Osteocyte (in vitro differentiated cells): Measurements from ENCODE around the gene ATAD5. TPM values are rescaled to one million over a fixed set of nuclear protein-coding genes. Genes with fewer than 3 reads are reported as not detected.

Experiments
- DNase-seq: peaks from one replicate; pipeline ENCODE4 v3.0.0; 2021; ENCODE audit warnings: mixed read lengths; ENCODE audit not compliant: unreplicated experiment; ENCODE audit errors: extremely low spot score
- H3K27ac Mint-ChIP-seq: one replicate; pipeline ENCODE4 v1.8.0; 2021; ENCODE audit warnings: mild to moderate bottlenecking, mixed read lengths; ENCODE audit not compliant: unreplicated experiment
- H3K27me3 Mint-ChIP-seq: one replicate; pipeline ENCODE4 v1.8.0; 2021; ENCODE audit warnings: mixed read lengths; ENCODE audit not compliant: unreplicated experiment
- H3K36me3 Mint-ChIP-seq: one replicate; pipeline ENCODE4 v1.8.0; 2021; ENCODE audit warnings: mixed read lengths; ENCODE audit not compliant: unreplicated experiment
- H3K4me1 Mint-ChIP-seq: one replicate; pipeline ENCODE4 v1.8.0; 2021; ENCODE audit warnings: mixed read lengths; ENCODE audit not compliant: unreplicated experiment
- H3K4me3 Mint-ChIP-seq: one replicate; pipeline ENCODE4 v1.8.0; 2021; ENCODE audit warnings: mild to moderate bottlenecking, moderate library complexity, mixed read lengths; ENCODE audit not compliant: unreplicated experiment
- H3K9me3 Mint-ChIP-seq: one replicate; pipeline ENCODE4 v1.8.0; 2021; ENCODE audit warnings: mixed read lengths; ENCODE audit not compliant: unreplicated experiment
- total RNA-seq: library from RNA; stranded (reverse); gene quantifications from 2 replicates; pipeline ENCODE4 v1.2.1, GENCODE V29; 2021
- TF ChIP-seq, protein P1 (sequence below): fragments of 200-600 bp; sonication (generic); IDR thresholded peaks from 2 replicates; pipeline ENCODE4 v1.5.0; 2021; ENCODE audit warnings: antibody characterized with exemption, mild to moderate bottlenecking, moderate library complexity

The ATAD5 gene
- total RNA-seq, 1 donor from 2014 or later: 3.0 TPM

DNA sequence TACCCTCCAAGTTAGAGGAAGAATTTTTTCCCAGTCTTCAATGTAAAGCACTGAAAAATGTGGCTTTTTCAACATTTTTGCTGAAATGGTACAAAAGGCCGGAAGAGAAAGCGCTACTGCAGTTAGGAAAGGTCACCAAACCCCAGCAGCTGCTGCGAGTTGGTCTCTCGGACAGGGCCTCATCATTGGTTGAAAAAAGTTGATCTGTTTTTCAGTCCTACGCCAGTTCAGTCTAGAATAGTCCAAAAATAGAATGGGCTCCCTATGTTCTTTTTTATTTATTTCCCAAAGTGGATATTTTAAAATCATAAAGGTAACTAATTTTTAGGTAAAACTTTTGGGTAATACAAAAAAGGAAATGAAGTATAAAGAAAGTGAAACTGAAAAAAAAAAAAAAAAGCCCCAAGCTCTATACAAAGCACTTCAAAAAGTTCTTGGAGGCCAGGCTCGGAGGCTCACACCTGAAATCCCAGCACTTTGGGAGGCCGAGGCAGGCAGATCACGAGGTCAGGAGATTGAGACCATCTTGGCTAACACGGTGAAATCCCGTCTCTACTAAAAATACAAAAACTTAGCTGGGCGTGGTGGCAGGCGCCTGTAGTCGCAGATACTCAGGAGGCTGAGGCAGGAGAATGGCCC, 107.4 kb downstream of the ATAD5 start:
- Mint-ChIP-seq H3K27ac (no peak overlapping the region), H3K27me3 (no peaks in the 10 kb centered on the region), H3K4me1 (no peaks in the 10 kb centered on the region), H3K4me3 (no peak overlapping the region), H3K36me3 (no peaks in the 10 kb centered on the region), H3K9me3 (no peaks in the 10 kb centered on the region)
- TF ChIP-seq, protein P1, sequence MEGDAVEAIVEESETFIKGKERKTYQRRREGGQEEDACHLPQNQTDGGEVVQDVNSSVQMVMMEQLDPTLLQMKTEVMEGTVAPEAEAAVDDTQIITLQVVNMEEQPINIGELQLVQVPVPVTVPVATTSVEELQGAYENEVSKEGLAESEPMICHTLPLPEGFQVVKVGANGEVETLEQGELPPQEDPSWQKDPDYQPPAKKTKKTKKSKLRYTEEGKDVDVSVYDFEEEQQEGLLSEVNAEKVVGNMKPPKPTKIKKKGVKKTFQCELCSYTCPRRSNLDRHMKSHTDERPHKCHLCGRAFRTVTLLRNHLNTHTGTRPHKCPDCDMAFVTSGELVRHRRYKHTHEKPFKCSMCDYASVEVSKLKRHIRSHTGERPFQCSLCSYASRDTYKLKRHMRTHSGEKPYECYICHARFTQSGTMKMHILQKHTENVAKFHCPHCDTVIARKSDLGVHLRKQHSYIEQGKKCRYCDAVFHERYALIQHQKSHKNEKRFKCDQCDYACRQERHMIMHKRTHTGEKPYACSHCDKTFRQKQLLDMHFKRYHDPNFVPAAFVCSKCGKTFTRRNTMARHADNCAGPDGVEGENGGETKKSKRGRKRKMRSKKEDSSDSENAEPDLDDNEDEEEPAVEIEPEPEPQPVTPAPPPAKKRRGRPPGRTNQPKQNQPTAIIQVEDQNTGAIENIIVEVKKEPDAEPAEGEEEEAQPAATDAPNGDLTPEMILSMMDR: no peak
- no peak for DNase-seq

DNA sequence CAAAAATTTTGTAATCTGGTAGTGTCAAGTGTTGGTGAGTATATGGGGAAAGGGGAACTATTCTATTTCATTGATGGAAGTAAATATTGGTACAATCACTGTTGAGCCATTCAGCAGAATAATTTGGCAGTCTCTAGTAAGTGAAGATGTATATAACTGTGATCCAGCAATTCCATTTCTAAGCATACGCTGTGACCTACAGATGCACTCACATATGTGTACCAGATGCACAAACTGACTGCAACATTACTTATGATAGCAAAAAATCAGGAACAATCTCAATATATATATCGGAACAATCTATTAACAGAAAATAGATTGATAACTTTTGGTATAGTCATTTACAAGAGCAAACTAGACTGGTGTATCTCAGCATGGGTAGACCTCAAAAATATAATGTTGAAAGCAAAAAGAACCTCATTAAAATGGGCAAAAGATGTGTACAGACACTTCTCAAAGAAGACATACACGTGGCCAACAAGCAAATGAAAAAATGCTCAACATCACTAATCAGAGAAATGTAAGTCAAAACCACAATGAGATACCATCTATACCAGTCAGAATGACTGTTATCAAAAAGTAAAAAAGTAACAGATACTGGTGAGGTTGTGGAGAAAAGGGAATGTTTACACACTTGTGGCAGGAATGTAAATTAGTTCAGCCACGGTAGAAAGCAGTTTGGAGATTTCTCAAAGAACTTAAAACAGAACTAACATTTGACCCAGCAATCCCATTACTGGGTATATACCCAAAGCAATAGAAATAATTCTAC, 110.7 kb downstream of the ATAD5 start:
- no peak overlapping the region for H3K27ac Mint-ChIP-seq
- H3K9me3 Mint-ChIP-seq: no peaks in the 10 kb centered on the region
- H3K36me3 Mint-ChIP-seq: no peaks in the 10 kb centered on the region
- TF ChIP-seq, protein P1: no peak
- DNase-seq: no peak
- no peaks in the 10 kb centered on the region for H3K4me1 Mint-ChIP-seq
- no peak overlapping the region for H3K4me3 Mint-ChIP-seq
- no peaks in the 10 kb centered on the region for H3K27me3 Mint-ChIP-seq

Other genes starting within 250 kb of the ATAD5 start
- 7.9 and 8.6 TPM in 2 replicates for gene CRLF3, start 7.3 kb upstream of the ATAD5 start, total RNA-seq
- gene TEFM, start 74.3 kb downstream of the ATAD5 start, total RNA-seq: 9.8 and 15.5 TPM in 2 replicates
- 0.31 and 0.62 TPM in 2 replicates for gene ADAP2, start 90.0 kb downstream of the ATAD5 start, total RNA-seq
- gene RNF135, start 139.1 kb downstream of the ATAD5 start, total RNA-seq: 16.1 and 16.9 TPM in 2 replicates